Activated CD4-positive, alpha-beta T cell treated with anti-CD3 and anti-CD28 coated beads, Interleukin-2, amount 10 ng/mL, durations not matched to agents 7 days and 5 days (primary cell): Measurements from ENCODE around the gene GAB3. TPM values are rescaled to one million over a fixed set of nuclear protein-coding genes. Genes with fewer than 3 reads are reported as not detected.

ENCODE experiments used
- CTCF ChIA-PET: fragments of 350-600 bp; sonication (Branson Sonifier 250); formaldehyde crosslinking; loops from one replicate; lab custom pipeline; 2021; ENCODE audit warnings: antibody characterized with exemption; lab: Charles Lee
- POLR2A ChIA-PET: fragments of 350-600 bp; sonication (Branson Sonifier 250); formaldehyde crosslinking; loops from one replicate; lab custom pipeline; 2021; ENCODE audit warnings: antibody characterized with exemption; lab: Charles Lee
- DNase-seq: peaks from one replicate; pipeline ENCODE4 v3.0.0-alpha.2; 2020
- H3K27ac Mint-ChIP-seq: one replicate; pipeline ENCODE4 v1.8.0; 2021; ENCODE audit warnings: mild to moderate bottlenecking, moderate library complexity, mixed read lengths
- H3K27me3 Mint-ChIP-seq: one replicate; pipeline ENCODE4 v1.8.0; 2021; ENCODE audit warnings: mixed read lengths
- H3K36me3 Mint-ChIP-seq: one replicate; pipeline ENCODE4 v1.8.0; 2021; ENCODE audit warnings: low read depth, mixed read lengths
- H3K4me1 Mint-ChIP-seq: one replicate; pipeline ENCODE4 v1.8.0; 2021; ENCODE audit warnings: mixed read lengths
- H3K4me3 Mint-ChIP-seq: one replicate; pipeline ENCODE4 v1.8.0; 2021; ENCODE audit warnings: mild to moderate bottlenecking, moderate library complexity, mixed read lengths
- H3K9me3 Mint-ChIP-seq: one replicate; pipeline ENCODE4 v1.8.0; 2021; ENCODE audit warnings: mixed read lengths
- total RNA-seq, 2 experiments: library from RNA; stranded (reverse); gene quantifications; one replicate each; pipeline ENCODE4 v1.2.3, GENCODE V29; 2021

The GAB3 gene
- total RNA-seq, 2 experiments from 2014 or later: 4.5 to 5.5 TPM

DNA sequence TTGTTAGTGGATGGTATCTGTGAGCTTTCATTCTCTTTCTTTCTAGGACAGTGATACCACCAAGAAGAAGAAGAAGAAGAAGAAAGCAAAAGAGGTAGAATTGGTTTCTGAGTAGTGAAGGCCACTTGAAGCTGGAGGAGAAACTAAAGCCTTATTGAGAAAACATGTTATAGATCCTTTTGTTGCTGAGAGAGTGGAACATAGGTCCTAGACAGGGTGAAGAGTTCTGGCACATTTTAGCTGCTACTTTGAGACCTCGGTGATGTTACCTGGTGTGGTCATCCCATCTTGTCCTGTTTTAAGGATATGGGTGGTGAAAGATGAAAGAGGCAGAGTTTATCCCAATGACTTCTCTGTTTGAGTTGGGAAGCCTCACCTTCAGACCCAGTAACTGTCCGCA is 25.9 kb upstream of the GAB3 start:
- Mint-ChIP-seq H3K36me3 (peaks cover 46% of the 10 kb centered on the region), H3K9me3 (no peaks in the 10 kb centered on the region), H3K27ac (no peak overlapping the region), H3K27me3 (no peaks in the 10 kb centered on the region), H3K4me3 (no peak overlapping the region), H3K4me1 (peaks cover 22% of the 10 kb centered on the region)
- ChIA-PET CTCF (interaction anchor here (1.4 kb wide), 1 partner anchor 9 kb away, joined by 5 read pairs; no protein-coding TSS in a partner anchor), POLR2A (no interaction called here)
- DNase-seq: no peak

- Mint-ChIP-seq H3K27ac (peak overlapping the region; percentile 54), H3K36me3 (peaks cover 48% of the 10 kb centered on the region)
These were observed 24.8 kb upstream of the GAB3 start for GRCh38 chrX:154775419-154776349.

DNA sequence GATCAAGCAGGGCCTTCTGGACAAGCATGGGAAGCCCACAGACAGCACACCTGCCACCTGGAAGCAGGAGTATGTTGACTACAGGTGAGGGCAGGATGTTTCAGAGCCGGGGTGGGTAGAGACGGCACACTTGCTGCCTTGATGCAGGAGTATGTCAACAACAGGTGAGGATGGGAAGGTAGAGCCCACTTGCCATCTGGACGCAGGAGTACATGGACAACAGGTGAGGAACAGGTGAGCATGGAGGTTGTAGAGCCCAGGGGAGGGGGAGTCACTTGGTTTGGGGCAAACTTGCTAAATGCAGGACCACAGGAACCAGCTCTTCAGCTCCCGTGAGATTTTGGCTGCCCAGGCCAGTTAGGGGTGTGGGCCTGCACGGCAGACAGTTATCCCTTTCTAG is 23.7 kb upstream of the GAB3 start:
- H3K4me1 Mint-ChIP-seq: peaks cover 23% of the 10 kb centered on the region
- H3K27me3 Mint-ChIP-seq: no peaks in the 10 kb centered on the region
- ChIA-PET POLR2A (no interaction called here), CTCF (no interaction called here)
- H3K36me3 Mint-ChIP-seq: peaks cover 53% of the 10 kb centered on the region
- H3K9me3 Mint-ChIP-seq: no peaks in the 10 kb centered on the region
- no peak overlapping the region for H3K27ac Mint-ChIP-seq
- no peak for DNase-seq
- H3K4me3 Mint-ChIP-seq: no peak overlapping the region

More at GRCh38 chrX:154775419-154776349, 24.8 kb upstream of the GAB3 start:
- ChIA-PET POLR2A (no interaction called here), CTCF (interaction anchor here (1.4 kb wide), 1 partner anchor 10 kb away, joined by 5 read pairs; no protein-coding TSS in a partner anchor)
- DNase-seq: no peak
- peaks cover 23% of the 10 kb centered on the region for H3K4me1 Mint-ChIP-seq
- no peaks in the 10 kb centered on the region for H3K27me3 Mint-ChIP-seq
- no peaks in the 10 kb centered on the region for H3K9me3 Mint-ChIP-seq
- no peak overlapping the region for H3K4me3 Mint-ChIP-seq

DNA sequence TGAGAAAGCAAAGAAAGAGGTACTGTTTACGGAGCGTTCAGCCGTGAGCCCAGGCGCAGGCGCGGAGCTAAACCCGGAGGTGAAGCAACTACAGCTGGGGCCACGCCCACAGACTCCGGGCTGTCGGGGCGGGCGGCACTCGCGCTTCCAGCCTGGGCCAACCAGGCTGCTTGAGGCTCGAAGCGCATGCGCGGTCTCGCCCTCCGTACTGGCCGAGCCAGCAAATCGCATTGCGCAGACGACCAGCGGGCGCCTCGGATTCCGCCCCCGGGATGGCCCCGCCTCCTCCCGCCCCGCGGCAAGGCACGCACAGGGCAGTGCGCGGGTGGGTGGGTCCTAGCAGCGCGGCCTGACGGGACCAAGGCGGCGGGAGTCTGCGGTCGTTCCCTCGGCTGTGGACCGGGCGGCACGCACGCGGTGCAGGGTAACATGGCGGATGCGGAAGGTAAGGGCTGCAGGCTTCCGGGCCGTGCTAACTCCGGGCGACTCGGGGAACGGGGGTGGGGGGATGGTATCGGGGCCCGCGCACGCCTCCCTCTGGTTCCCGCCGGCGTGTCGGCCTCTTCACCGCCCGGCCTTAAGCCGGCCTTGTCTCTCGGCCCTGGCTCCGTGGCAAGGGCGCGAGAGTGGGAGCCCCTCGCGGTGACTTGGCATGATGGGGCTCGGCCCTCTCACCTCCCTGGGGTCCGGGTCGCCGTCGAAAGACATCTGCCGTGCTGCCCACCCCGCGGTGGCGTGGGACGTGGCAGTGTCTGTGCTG is 11.8 kb upstream of the GAB3 start, which contains the start of gene DKC1:
Gene DKC1 (plus strand): TSS at position 328 of the 760 bp plus-strand sequence. CDS start 102 bp downstream, at position 430.
- ChIA-PET CTCF (interaction anchor here (0.6 to 1.5 kb wide), 6 partner anchors 11 to 71 kb away, joined by 3 to 5 read pairs (median 3); no protein-coding TSS in a partner anchor), POLR2A (interaction anchor here (1.2 kb wide), 1 partner anchor 22 kb away, joined by 3 read pairs; no protein-coding TSS in a partner anchor)
- Mint-ChIP-seq H3K36me3 (peaks cover 22% of the 10 kb centered on the region), H3K9me3 (no peaks in the 10 kb centered on the region), H3K27ac (peak within 1 kb of the TSS; percentile 97), H3K4me1 (peaks cover 28% of the 10 kb centered on the region), H3K27me3 (no peaks in the 10 kb centered on the region), H3K4me3 (peak within 1 kb of the TSS; percentile 85)
- peak; percentile 95 for DNase-seq

GRCh38 chrX:154761977-154762536 is 11.2 kb upstream of the GAB3 start:
- CTCF ChIA-PET: interaction anchor here (0.6 to 1.5 kb wide), 6 partner anchors 12 to 71 kb away, joined by 3 to 5 read pairs (median 3); no protein-coding TSS in a partner anchor
- DNase-seq: peak; percentile 12
- Mint-ChIP-seq H3K4me3 (peak overlapping the region; percentile 85), H3K27me3 (no peaks in the 10 kb centered on the region), H3K27ac (peak overlapping the region; percentile 97), H3K36me3 (peaks cover 16% of the 10 kb centered on the region), H3K9me3 (no peaks in the 10 kb centered on the region), H3K4me1 (peaks cover 28% of the 10 kb centered on the region)
- POLR2A ChIA-PET: no interaction called here

GRCh38 chrX:154758696-154759095 is 7.8 kb upstream of the GAB3 start:
- POLR2A ChIA-PET: no interaction called here
- Mint-ChIP-seq H3K4me3 (no peak overlapping the region), H3K9me3 (no peaks in the 10 kb centered on the region), H3K36me3 (no peaks in the 10 kb centered on the region), H3K27me3 (no peaks in the 10 kb centered on the region), H3K4me1 (peaks cover 15% of the 10 kb centered on the region), H3K27ac (no peak overlapping the region)
- CTCF ChIA-PET: no interaction called here
- no peak for DNase-seq

- ChIA-PET POLR2A (no interaction called here), CTCF (interaction anchor here (0.8 kb wide), 1 partner anchor 12 kb away, joined by 3 read pairs; no protein-coding TSS in a partner anchor)
- DNase-seq: no peak
- Mint-ChIP-seq H3K27me3 (peaks cover 2% of the 10 kb centered on the region), H3K9me3 (no peaks in the 10 kb centered on the region), H3K4me3 (peak overlapping the region; percentile 49), H3K36me3 (no peaks in the 10 kb centered on the region), H3K4me1 (peaks cover 25% of the 10 kb centered on the region), H3K27ac (peak overlapping the region; percentile 68)
These were observed 893 bp upstream of the GAB3 start for GRCh38 chrX:154751669-154752271.

DNA sequence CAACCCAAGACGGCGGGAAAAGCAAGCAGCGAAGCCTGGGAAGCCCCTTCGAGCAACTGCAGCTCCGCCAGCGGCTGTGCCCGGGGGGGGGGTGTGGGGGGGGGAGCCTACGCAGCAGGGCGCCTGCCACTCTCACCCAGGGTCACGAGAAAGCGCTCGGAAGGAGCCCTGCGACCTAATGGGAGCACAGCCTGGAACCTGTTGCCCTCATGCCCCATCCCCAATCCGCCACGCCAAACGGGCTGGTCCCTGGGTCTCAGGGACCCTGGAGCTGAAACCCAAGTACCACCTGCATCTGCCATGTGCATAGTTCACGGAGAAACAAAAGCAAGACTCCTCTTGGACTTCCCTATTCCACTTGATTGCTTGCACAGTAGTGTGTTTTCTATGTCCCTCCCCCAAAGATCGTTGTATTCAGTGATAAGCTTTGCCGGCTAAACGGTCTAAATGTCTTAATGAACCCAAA is 359 bp upstream of the GAB3 start:
- Mint-ChIP-seq H3K27ac (no peak overlapping the region), H3K4me3 (peak overlapping the region; percentile 49), H3K36me3 (peaks cover under 1% of the 10 kb centered on the region), H3K9me3 (no peaks in the 10 kb centered on the region), H3K4me1 (peaks cover 25% of the 10 kb centered on the region), H3K27me3 (peaks cover 2% of the 10 kb centered on the region)
- POLR2A ChIA-PET: no interaction called here
- no peak for DNase-seq
- CTCF ChIA-PET: interaction anchor here (0.6 to 1.3 kb wide), 2 partner anchors 11 to 33 kb away, joined by 3 read pairs; no protein-coding TSS in a partner anchor

- DNase-seq: no peak
- H3K36me3 Mint-ChIP-seq: peaks cover 6% of the 10 kb centered on the region
- no peak overlapping the region for H3K27ac Mint-ChIP-seq
- ChIA-PET CTCF (interaction anchor here (0.8 to 3.0 kb wide), 6 partner anchors 12 to 92 kb away, joined by 3 to 14 read pairs (median 3); no protein-coding TSS in a partner anchor), POLR2A (interaction anchor here (0.6 kb wide), 1 partner anchor 92 kb away, joined by 7 read pairs; no protein-coding TSS in a partner anchor)
- no peaks in the 10 kb centered on the region for H3K9me3 Mint-ChIP-seq
- peaks cover 25% of the 10 kb centered on the region for H3K4me1 Mint-ChIP-seq
- peak overlapping the region; percentile 72 for H3K4me3 Mint-ChIP-seq
- H3K27me3 Mint-ChIP-seq: peaks cover 2% of the 10 kb centered on the region
These were observed 1.0 kb downstream of the GAB3 start for GRCh38 chrX:154749856-154750255.

DNA sequence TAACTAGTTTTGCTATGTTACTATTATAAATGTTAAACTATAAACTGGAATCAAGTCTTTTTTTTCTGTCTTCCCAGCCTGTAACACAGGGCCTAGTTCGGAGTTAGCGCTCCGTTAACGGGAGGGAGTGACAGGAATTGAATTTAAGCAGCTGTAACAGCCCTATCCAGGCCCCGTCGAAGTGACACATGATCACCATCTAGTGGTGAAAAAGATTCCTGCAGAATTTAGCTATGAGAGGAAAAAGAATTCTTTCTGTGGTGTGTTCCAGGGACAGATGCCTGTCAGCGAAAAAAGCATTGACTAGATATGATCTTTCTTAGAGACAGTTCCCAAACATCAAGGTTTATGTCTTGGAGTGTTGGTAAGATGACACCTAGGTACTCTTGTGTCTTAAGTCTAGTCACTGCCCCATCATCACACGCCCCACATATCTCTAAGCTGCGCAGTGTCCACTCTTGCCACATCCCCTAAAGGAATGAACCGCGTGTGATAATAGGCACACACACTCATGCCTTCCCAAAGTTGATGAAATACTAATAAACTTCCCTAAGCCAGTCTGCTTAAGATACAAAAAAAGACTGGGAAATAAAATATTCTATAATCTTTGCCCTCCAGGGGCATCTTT is 2.1 kb downstream of the GAB3 start:
- Mint-ChIP-seq H3K4me3 (peak overlapping the region; percentile 45), H3K27ac (peak overlapping the region; percentile 57), H3K4me1 (peaks cover 29% of the 10 kb centered on the region), H3K36me3 (peaks cover 9% of the 10 kb centered on the region), H3K27me3 (peaks cover 2% of the 10 kb centered on the region), H3K9me3 (no peaks in the 10 kb centered on the region)
- ChIA-PET POLR2A (no interaction called here), CTCF (interaction anchor here (0.6 to 3.0 kb wide), 17 partner anchors 8 to 310 kb away, joined by 3 to 14 read pairs (median 4); partner anchors contain the start of genes DKC1 and MPP1)
- peak; percentile 60 for DNase-seq

GRCh38 chrX:154742613-154743012 is 8.3 kb downstream of the GAB3 start:
- Mint-ChIP-seq H3K4me1 (peaks cover 32% of the 10 kb centered on the region), H3K9me3 (no peaks in the 10 kb centered on the region), H3K36me3 (peaks cover 16% of the 10 kb centered on the region), H3K4me3 (no peak overlapping the region), H3K27me3 (no peaks in the 10 kb centered on the region), H3K27ac (no peak overlapping the region)
- POLR2A ChIA-PET: no interaction called here
- no peak for DNase-seq
- CTCF ChIA-PET: no interaction called here
